GM23248 (cell line): ENCODE results near the gene SOWAHC.

Source experiments
- EZH2 ChIP-seq: fragments of 200-600 bp; sonication (generic); IDR thresholded peaks from 2 replicates; pipeline ENCODE4 v1.6.1; 2018; ENCODE audit warnings: antibody characterized with exemption, mild to moderate bottlenecking; ENCODE audit not compliant: insufficient read depth, poor library complexity, severe bottlenecking
- EZH2phosphoT487 ChIP-seq: fragments of 200-600 bp; sonication (generic); IDR thresholded peaks from 2 replicates; pipeline ENCODE4 v1.6.1; 2018; ENCODE audit warnings: antibody characterized with exemption, moderate library complexity, mild to moderate bottlenecking, low read depth; ENCODE audit not compliant: insufficient read depth

- TF ChIP-seq EZH2, result no peak
- TF ChIP-seq EZH2phosphoT487, result no peak
Measured at GRCh38 chr2:109644571-109645275, 30.6 kb downstream of the SOWAHC start.
